CD14-positive monocyte (primary cell): Measurements from ENCODE around the gene GRID2IP. TPM values are rescaled to one million over a fixed set of nuclear protein-coding genes. Genes with fewer than 3 reads are reported as not detected.
A peak's percentile ranks its signal among the peaks of the same experiment; 100 is the strongest.
"Not testable (repeated sequence)": the region's sequence is repeated elsewhere in the genome, so short reads cannot be mapped to it uniquely, and the experiment has no call there.

Source experiments
- DNase-seq, 3 donors: peaks; one replicate each; pipeline ENCODE4 v3.0.0-alpha.2; 2011 to 2022
- H2AFZ ChIP-seq: 2 replicates; pipeline ENCODE4 v1.6.0; 2012; ENCODE audit warnings: mild to moderate bottlenecking, low read depth, low read length, inconsistent platforms; ENCODE audit not compliant: insufficient read depth, poor library complexity, severe bottlenecking
- H3K27ac ChIP-seq, 2 donors: 1 replicate in 1 of 2; 2 replicates in 1 of 2; pipeline ENCODE4 v1.5.1; 2012 to 2013; ENCODE audit warnings: low read length in 2 of 2, control low read depth in 1 of 2, inconsistent platforms in 1 of 2, low read depth in 1 of 2, mild to moderate bottlenecking in 1 of 2
- H3K27me3 ChIP-seq, 2 donors: one replicate each; pipeline versions ENCODE4 v1.6.0 to v1.6.1; 2011 to 2013; ENCODE audit warnings: low read length in 2 of 2; ENCODE audit not compliant: control insufficient read depth in 2 of 2, insufficient read depth in 2 of 2
- H3K36me3 ChIP-seq, 2 donors: replicated peaks in 1 of 2; 1 replicate in 1 of 2; 2 replicates in 1 of 2; pipeline versions ENCODE4 v1.5.1 to v1.6.1; 2012 to 2013; ENCODE audit warnings: low read length in 2 of 2, control low read depth in 1 of 2, inconsistent platforms in 1 of 2, mild to moderate bottlenecking in 1 of 2; ENCODE audit not compliant: insufficient read depth in 2 of 2, control insufficient read depth in 1 of 2
- H3K4me1 ChIP-seq, 2 donors: 1 replicate in 1 of 2; 2 replicates in 1 of 2; pipeline versions ENCODE4 v1.5.1 to v1.6.1; 2012 to 2013; ENCODE audit warnings: low read length in 2 of 2, control low read depth in 1 of 2, inconsistent platforms in 1 of 2, mild to moderate bottlenecking in 1 of 2, moderate library complexity in 1 of 2; ENCODE audit not compliant: insufficient read depth in 2 of 2, control insufficient read depth in 1 of 2
- H3K4me2 ChIP-seq: replicated peaks from 2 replicates; pipeline ENCODE3; 2012; ENCODE audit warnings: low read length, moderate library complexity, mild to moderate bottlenecking; ENCODE audit not compliant: poor library complexity, severe bottlenecking; ENCODE audit errors: extremely low read depth
- H3K4me3 ChIP-seq, 3 experiments: fragments of 200-600 bp in 1 of 3; sonication (generic) in 1 of 3; replicated peaks in 1 of 3; 1 replicate in 2 of 3; 2 replicates in 1 of 3; pipeline ENCODE4 v1.5.1; 2011 to 2013; ENCODE audit warnings: low read length in 3 of 3, mild to moderate bottlenecking in 3 of 3, control low read depth in 2 of 3, low read depth in 2 of 3, inconsistent platforms in 1 of 3, moderate library complexity in 1 of 3
- H3K79me2 ChIP-seq: 2 replicates; pipeline ENCODE4 v1.6.0; 2012; ENCODE audit warnings: mild to moderate bottlenecking, control low read depth, inconsistent platforms, low read length, moderate library complexity; ENCODE audit not compliant: insufficient read depth
- H3K9ac ChIP-seq: 2 replicates; pipeline ENCODE4 v1.6.0; 2017; ENCODE audit warnings: low read length, mild to moderate bottlenecking; ENCODE audit not compliant: insufficient read depth, poor library complexity, severe bottlenecking
- H3K9me3 ChIP-seq, 2 donors: replicated peaks in 1 of 2; 1 replicate in 1 of 2; 2 replicates in 1 of 2; pipeline versions ENCODE4 v1.5.1 to v1.6.1; 2012 to 2013; ENCODE audit warnings: low read length in 2 of 2, control low read depth in 1 of 2; ENCODE audit not compliant: control insufficient read depth in 1 of 2, insufficient read depth in 1 of 2
- H4K20me1 ChIP-seq: 2 replicates; pipeline ENCODE4 v1.6.0; 2012; ENCODE audit warnings: mild to moderate bottlenecking, low read length, control low read depth, moderate library complexity; ENCODE audit not compliant: insufficient read depth
- H3K27ac Mint-ChIP-seq, 7 donors: one replicate each; pipeline ENCODE4 v1.8.0; 2020; ENCODE audit warnings: mild to moderate bottlenecking in 7 of 7, mixed read lengths in 7 of 7, moderate library complexity in 6 of 7, inconsistent platforms in 2 of 7
- H3K27me3 Mint-ChIP-seq, 3 donors: one replicate each; pipeline ENCODE4 v1.8.0; 2021 to 2022; ENCODE audit warnings: low read depth in 3 of 3, mild to moderate bottlenecking in 3 of 3, mixed read lengths in 3 of 3, moderate library complexity in 3 of 3, inconsistent platforms in 1 of 3
- H3K36me3 Mint-ChIP-seq, 2 donors: one replicate each; pipeline ENCODE4 v1.8.0; 2020; ENCODE audit warnings: mixed read lengths in 2 of 2, inconsistent platforms in 1 of 2, mild to moderate bottlenecking in 1 of 2
- H3K4me1 Mint-ChIP-seq: one replicate; pipeline ENCODE4 v1.8.0; 2020; ENCODE audit warnings: mild to moderate bottlenecking, mixed read lengths
- H3K4me3 Mint-ChIP-seq, 2 donors: one replicate each; pipeline ENCODE4 v1.8.0; 2020; ENCODE audit warnings: mild to moderate bottlenecking in 2 of 2, mixed read lengths in 2 of 2, moderate library complexity in 1 of 2
- H3K9me3 Mint-ChIP-seq, 7 donors: one replicate each; pipeline ENCODE4 v1.8.0; 2020 to 2022; ENCODE audit warnings: mixed read lengths in 7 of 7, mild to moderate bottlenecking in 6 of 7, moderate library complexity in 6 of 7, inconsistent platforms in 2 of 7
- WGBS: methylation state at CpG from one replicate; pipeline ENCODE4 v1.1.5; 2013; ENCODE audit warnings: missing lambda C conversion rate; ENCODE audit not compliant: insufficient coverage; 5-methylcytosine and 5-hydroxymethylcytosine counted together
- intact Hi-C, 2 donors: fragments of 100-400 bp; cut with micrococcal nuclease; formaldehyde crosslinking; loops; one replicate each; pipeline versions ENCODE4 v1.15.0 to v1.15.1; 2023
- polyA plus RNA-seq, 3 donors: library from polyadenylated mRNA; depleted of rRNA in 1 of 3; unstranded in 2 of 3; stranded (reverse) in 1 of 3; fragments of 300-500 nt in 2 of 3; fragments of >200 nt in 1 of 3; fragmentation: Illumina TruSeq in 2 of 3; gene quantifications; 1 replicate in 2 of 3; 2 replicates in 1 of 3; pipeline ENCODE4 v1.2.3, GENCODE V29; 2012 to 2021
- TF ChIP-seq, protein P1 (sequence below): fragments of 200-600 bp; IDR thresholded peaks from one replicate; pipeline ENCODE4 v1.8.0; 2022; ENCODE audit warnings: antibody characterized with exemption, mild to moderate bottlenecking

The GRID2IP gene
- polyA plus RNA-seq, 3 donors = not detected

DNA sequence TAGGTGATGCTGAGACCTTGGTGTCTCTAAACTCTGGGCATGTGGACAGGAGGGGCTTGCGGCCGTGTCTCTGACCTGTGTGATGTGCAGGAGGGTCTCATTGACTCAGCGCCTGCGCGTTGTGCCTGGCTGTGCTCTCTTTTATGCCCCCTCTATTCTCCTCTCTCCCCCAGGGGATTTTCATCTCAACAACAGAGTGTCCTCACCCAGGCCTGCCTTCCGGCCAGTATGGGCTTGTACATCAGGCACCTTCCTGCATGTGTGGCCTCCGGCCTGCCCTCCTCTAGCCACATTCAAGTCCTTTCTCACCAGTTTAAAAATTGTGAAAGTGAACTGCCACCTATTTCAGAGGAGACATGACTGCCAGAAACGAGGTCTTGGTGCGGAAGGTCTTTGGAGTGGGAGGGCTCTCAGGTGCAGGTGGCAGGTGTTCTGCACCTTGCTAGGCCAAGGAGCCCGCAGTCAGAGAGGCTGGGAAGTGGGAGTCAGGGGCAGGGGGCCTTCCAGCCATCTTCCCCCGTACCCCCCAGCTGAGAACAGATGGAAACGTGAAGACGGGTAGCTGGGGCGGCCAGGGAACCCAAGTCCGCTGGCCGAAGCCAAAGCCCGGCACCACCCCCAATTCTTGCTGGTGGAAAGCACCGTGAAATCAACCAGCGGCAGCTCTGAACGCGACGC, 38.0 kb upstream of the GRID2IP start:
- H3K27ac Mint-ChIP-seq = peak overlapping the region in 1 of 7 donors; percentile 8
- H3K27ac ChIP-seq = no peak overlapping the region

DNA sequence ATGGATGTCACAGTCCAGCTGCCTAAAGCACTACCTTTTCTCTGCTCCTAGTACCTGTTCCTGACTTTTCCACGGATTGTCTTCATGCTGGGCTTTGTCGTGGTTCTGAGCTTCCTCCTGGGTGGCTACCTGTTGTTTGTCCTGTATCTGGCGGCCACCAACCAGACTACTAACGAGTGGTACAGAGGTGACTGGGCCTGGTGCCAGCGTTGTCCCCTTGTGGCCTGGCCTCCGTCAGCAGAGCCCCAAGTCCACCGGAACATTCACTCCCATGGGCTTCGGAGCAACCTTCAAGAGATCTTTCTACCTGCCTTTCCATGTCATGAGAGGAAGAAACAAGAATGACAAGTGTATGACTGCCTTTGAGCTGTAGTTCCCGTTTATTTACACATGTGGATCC, 37.3 kb upstream of the GRID2IP start:
- no peaks in the 10 kb centered on the region for H3K9me3 ChIP-seq
- no peak overlapping the region for H3K4me3 Mint-ChIP-seq
- H3K36me3 ChIP-seq = peaks cover 30 to 68% of the 10 kb centered on the region in 2 donors
- no peaks in the 10 kb centered on the region for H3K27me3 ChIP-seq
- no peak for DNase-seq
- no peak overlapping the region for H3K4me2 ChIP-seq
- H3K9me3 Mint-ChIP-seq = no peaks in the 10 kb centered on the region
- peaks cover 16% of the 10 kb centered on the region for H3K79me2 ChIP-seq
- peaks cover 46 to 70% of the 10 kb centered on the region in 2 donors for H3K36me3 Mint-ChIP-seq
- H3K4me1 Mint-ChIP-seq = peaks cover 15% of the 10 kb centered on the region
- peaks cover 14% of the 10 kb centered on the region for H4K20me1 ChIP-seq
- intact Hi-C loops = loop anchor here (5.0 kb wide), 1 partner anchor 44 kb away; no protein-coding TSS in a partner anchor
- WGBS = 91% methylated on average over 5 of the region's 9 CpGs
- H3K4me1 ChIP-seq = peaks cover 13 to 20% of the 10 kb centered on the region in 2 donors
- no peak overlapping the region for H2AFZ ChIP-seq
- H3K9ac ChIP-seq = no peak overlapping the region
- no peaks in the 10 kb centered on the region for H3K27me3 Mint-ChIP-seq
- H3K4me3 ChIP-seq = no peak overlapping the region
- TF ChIP-seq, protein P1, sequence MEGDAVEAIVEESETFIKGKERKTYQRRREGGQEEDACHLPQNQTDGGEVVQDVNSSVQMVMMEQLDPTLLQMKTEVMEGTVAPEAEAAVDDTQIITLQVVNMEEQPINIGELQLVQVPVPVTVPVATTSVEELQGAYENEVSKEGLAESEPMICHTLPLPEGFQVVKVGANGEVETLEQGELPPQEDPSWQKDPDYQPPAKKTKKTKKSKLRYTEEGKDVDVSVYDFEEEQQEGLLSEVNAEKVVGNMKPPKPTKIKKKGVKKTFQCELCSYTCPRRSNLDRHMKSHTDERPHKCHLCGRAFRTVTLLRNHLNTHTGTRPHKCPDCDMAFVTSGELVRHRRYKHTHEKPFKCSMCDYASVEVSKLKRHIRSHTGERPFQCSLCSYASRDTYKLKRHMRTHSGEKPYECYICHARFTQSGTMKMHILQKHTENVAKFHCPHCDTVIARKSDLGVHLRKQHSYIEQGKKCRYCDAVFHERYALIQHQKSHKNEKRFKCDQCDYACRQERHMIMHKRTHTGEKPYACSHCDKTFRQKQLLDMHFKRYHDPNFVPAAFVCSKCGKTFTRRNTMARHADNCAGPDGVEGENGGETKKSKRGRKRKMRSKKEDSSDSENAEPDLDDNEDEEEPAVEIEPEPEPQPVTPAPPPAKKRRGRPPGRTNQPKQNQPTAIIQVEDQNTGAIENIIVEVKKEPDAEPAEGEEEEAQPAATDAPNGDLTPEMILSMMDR = no peak
- peak overlapping the region in 1 of 7 donors; percentile 32 for H3K27ac Mint-ChIP-seq
- H3K27ac ChIP-seq = no peak overlapping the region

More for the DNA sequence above, 38.0 kb upstream of the GRID2IP start:
- Mint-ChIP-seq H3K9me3 (no peaks in the 10 kb centered on the region), H3K4me1 (peaks cover 15% of the 10 kb centered on the region), H3K36me3 (peaks cover 47 to 73% of the 10 kb centered on the region in 2 donors), H3K4me3 (peak overlapping the region; percentile 48 to 67), H3K27me3 (no peaks in the 10 kb centered on the region)
- intact Hi-C loops = loop anchor here (5.0 kb wide), 1 partner anchor 43 kb away; no protein-coding TSS in a partner anchor
- H2AFZ ChIP-seq = peak overlapping the region; percentile 85
- 45% methylated on average over 17 of the region's 22 CpGs for WGBS
- no peak for DNase-seq
- peak overlapping the region; percentile 88 for H3K4me2 ChIP-seq
- H3K36me3 ChIP-seq = peaks cover 33 to 68% of the 10 kb centered on the region in 2 donors
- peaks cover 13 to 20% of the 10 kb centered on the region in 2 donors for H3K4me1 ChIP-seq
- peaks cover 16% of the 10 kb centered on the region for H3K79me2 ChIP-seq
- H3K27me3 ChIP-seq = no peaks in the 10 kb centered on the region
- TF ChIP-seq, protein P1 = no peak
- H3K9ac ChIP-seq = no peak overlapping the region
- H3K9me3 ChIP-seq = no peaks in the 10 kb centered on the region
- H3K4me3 ChIP-seq = peak overlapping the region in 2 of 3 experiments; percentile 19 to 87
- H4K20me1 ChIP-seq = peaks cover 14% of the 10 kb centered on the region

DNA sequence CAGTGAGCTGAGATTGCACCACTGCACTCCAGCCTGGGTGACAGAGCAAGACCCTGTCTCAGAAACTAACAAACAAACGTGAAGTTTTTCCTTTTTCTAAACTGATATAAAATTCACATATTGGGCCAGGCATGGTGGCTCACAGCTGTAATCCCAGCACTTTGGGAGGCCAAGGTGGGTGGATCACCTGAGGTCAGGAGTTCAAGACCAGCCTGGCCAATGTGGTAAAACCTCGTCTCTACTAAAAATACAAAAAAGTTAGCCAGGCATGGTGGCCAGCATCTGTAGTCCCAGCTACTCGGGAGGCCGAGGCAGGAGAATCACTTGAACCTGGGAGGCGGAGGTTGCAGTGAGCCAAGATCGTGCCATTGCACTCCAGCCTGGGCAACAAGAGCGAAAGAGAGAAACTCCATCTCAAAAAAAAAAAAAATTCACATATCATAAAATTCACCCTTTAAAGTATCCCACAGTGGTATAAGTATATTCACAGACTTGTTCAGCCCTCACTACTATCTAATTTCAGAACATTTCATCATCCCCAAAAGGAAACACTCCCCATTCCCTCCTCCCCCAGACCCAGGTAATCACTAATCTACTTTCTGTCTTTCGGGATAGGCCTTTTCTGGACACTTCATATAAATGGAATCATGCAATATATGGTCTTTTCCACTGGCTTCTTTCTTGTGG, 34.6 kb upstream of the GRID2IP start:
- not testable (repeated sequence) for H3K27ac ChIP-seq, H3K9me3 ChIP-seq, DNase-seq, H3K27me3 ChIP-seq, H3K4me3 Mint-ChIP-seq, H3K4me2 ChIP-seq, H3K9me3 Mint-ChIP-seq, H3K79me2 ChIP-seq, H3K9ac ChIP-seq, H2AFZ ChIP-seq, H3K27me3 Mint-ChIP-seq, H4K20me1 ChIP-seq, H3K4me1 Mint-ChIP-seq, H3K4me3 ChIP-seq, H3K27ac Mint-ChIP-seq
- Histone ChIP-seq H3K4me1 (peaks cover 10 to 13% of the 10 kb centered on the region in 2 donors), H3K36me3 (peaks cover 37 to 72% of the 10 kb centered on the region in 2 donors)
- WGBS = 96% methylated on average over 5 of the region's 8 CpGs
- H3K36me3 Mint-ChIP-seq = peaks cover 54 to 74% of the 10 kb centered on the region in 2 donors
- intact Hi-C loops = loop anchor here (5.0 kb wide), 1 partner anchor 46 kb away; no protein-coding TSS in a partner anchor
